Epithelial cell of proximal tubule (primary cell): ENCODE results near the gene WDR37. TPM values are rescaled to one million over a fixed set of nuclear protein-coding genes. Genes with fewer than 3 reads are reported as not detected.

Experiments used
- DNase-seq: peaks from one replicate; pipeline ENCODE4 v3.0.0-alpha.2; 2011; ENCODE audit warnings: low read depth
- H3K4me3 ChIP-seq: 2 replicates; pipeline ENCODE4 v1.5.1; 2011; ENCODE audit warnings: low read depth, mild to moderate bottlenecking, low read length
- CTCF ChIP-seq: conservative IDR thresholded peaks from 2 replicates; pipeline ENCODE4 v1.5.1; 2012; ENCODE audit warnings: low read depth, mild to moderate bottlenecking, low read length
- total RNA-seq: library from RNA; depleted of rRNA; stranded (reverse); fragments of >200 nt; gene quantifications from 2 replicates; pipeline ENCODE4 v1.2.3, GENCODE V29; 2015

Gene WDR37
- total RNA-seq, 1 donor from 2014 or later, result 10.6 TPM

- no peak for DNase-seq
- TF ChIP-seq CTCF, result no peak
- H3K4me3 ChIP-seq, result no peak overlapping the region
Observed at GRCh38 chr10:1138529-1138928, 82.3 kb downstream of the WDR37 start.

- no peak for TF ChIP-seq CTCF
- H3K4me3 ChIP-seq, result no peak overlapping the region
- no peak for DNase-seq
Observed at GRCh38 chr10:1141261-1141660, 85.1 kb downstream of the WDR37 start.

- TF ChIP-seq CTCF, result no peak
- DNase-seq, result no peak
- no peak overlapping the region for H3K4me3 ChIP-seq
Observed at GRCh38 chr10:1141701-1142100, 85.5 kb downstream of the WDR37 start.

DNA sequence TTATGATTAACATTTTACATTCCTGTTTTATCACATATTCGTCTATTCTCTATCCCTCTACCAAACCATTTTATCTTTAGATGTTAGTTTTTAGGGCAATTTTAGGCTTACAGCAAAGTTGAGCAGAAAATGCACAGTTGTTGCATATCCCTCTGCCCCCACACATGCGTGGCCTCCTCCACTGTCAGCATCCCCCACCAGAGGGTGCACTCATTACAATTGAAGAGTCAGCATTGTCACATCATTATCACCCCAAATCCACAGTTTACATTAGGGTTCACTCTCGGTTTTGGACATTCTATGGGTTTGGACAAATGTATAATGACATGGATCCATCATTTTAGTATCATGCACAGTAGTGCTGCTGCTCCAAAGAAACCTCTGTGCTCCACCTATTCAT lies 86.4 kb downstream of the WDR37 start:
- no peak overlapping the region for H3K4me3 ChIP-seq
- DNase-seq, result no peak
- peak; percentile 68 for TF ChIP-seq CTCF

DNA sequence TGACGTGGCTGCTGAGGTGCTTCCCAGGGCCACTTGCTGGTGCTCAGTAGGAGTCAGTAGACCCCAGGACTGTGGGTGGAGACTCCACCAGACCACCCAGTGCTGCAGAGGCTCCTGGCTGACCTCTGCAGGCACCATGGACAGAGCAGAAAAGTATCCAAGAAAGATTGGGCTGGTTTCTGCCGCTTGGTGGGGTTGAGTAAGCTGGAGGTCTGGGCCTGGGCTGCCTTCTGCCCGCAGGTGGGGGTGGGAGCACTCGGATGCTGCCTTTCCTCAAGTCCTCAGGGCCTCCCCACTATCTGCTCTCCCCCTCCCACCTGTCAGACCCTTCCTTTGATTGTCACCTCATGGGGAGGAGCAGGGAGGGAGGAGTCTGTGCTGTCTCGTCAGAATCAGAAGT lies 91.6 kb downstream of the WDR37 start:
- no peak for DNase-seq
- H3K4me3 ChIP-seq, result no peak overlapping the region
- no peak for TF ChIP-seq CTCF

- no peak for DNase-seq
- no peak for TF ChIP-seq CTCF
- no peak overlapping the region for H3K4me3 ChIP-seq
Observed at GRCh38 chr10:1148855-1149605, 92.8 kb downstream of the WDR37 start.
